HL-60 (cell line): Measurements from ENCODE around the gene DOCK1.

Source experiments
- GABPA ChIP-seq: IDR thresholded peaks from 2 replicates; pipeline ENCODE4 v1.6.1; 2012; ENCODE audit warnings: low read depth
- POLR2AphosphoS5 ChIP-seq: IDR thresholded peaks from 2 replicates; pipeline ENCODE4 v1.6.1; 2012; ENCODE audit warnings: low read depth
- TF ChIP-seq, protein P1 (sequence below): IDR thresholded peaks from one replicate; pipeline ENCODE4 v1.5.1; 2011; ENCODE audit warnings: low read length, control low read depth, inconsistent platforms; ENCODE audit not compliant: insufficient read depth
- TF ChIP-seq, protein P2 (sequence below): IDR thresholded peaks from 2 replicates; pipeline ENCODE4 v1.6.1; 2012; ENCODE audit warnings: low read depth; ENCODE audit not compliant: insufficient replicate concordance

GRCh38 chr10:127234306-127234800 lies 329.1 kb downstream of the DOCK1 start:
- TF ChIP-seq, protein P1, sequence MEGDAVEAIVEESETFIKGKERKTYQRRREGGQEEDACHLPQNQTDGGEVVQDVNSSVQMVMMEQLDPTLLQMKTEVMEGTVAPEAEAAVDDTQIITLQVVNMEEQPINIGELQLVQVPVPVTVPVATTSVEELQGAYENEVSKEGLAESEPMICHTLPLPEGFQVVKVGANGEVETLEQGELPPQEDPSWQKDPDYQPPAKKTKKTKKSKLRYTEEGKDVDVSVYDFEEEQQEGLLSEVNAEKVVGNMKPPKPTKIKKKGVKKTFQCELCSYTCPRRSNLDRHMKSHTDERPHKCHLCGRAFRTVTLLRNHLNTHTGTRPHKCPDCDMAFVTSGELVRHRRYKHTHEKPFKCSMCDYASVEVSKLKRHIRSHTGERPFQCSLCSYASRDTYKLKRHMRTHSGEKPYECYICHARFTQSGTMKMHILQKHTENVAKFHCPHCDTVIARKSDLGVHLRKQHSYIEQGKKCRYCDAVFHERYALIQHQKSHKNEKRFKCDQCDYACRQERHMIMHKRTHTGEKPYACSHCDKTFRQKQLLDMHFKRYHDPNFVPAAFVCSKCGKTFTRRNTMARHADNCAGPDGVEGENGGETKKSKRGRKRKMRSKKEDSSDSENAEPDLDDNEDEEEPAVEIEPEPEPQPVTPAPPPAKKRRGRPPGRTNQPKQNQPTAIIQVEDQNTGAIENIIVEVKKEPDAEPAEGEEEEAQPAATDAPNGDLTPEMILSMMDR = no peak
- no peak for TF ChIP-seq POLR2AphosphoS5
- TF ChIP-seq, protein P2, sequence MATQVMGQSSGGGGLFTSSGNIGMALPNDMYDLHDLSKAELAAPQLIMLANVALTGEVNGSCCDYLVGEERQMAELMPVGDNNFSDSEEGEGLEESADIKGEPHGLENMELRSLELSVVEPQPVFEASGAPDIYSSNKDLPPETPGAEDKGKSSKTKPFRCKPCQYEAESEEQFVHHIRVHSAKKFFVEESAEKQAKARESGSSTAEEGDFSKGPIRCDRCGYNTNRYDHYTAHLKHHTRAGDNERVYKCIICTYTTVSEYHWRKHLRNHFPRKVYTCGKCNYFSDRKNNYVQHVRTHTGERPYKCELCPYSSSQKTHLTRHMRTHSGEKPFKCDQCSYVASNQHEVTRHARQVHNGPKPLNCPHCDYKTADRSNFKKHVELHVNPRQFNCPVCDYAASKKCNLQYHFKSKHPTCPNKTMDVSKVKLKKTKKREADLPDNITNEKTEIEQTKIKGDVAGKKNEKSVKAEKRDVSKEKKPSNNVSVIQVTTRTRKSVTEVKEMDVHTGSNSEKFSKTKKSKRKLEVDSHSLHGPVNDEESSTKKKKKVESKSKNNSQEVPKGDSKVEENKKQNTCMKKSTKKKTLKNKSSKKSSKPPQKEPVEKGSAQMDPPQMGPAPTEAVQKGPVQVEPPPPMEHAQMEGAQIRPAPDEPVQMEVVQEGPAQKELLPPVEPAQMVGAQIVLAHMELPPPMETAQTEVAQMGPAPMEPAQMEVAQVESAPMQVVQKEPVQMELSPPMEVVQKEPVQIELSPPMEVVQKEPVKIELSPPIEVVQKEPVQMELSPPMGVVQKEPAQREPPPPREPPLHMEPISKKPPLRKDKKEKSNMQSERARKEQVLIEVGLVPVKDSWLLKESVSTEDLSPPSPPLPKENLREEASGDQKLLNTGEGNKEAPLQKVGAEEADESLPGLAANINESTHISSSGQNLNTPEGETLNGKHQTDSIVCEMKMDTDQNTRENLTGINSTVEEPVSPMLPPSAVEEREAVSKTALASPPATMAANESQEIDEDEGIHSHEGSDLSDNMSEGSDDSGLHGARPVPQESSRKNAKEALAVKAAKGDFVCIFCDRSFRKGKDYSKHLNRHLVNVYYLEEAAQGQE = no peak
- no peak for TF ChIP-seq GABPA
